Measurements from ENCODE around the gene AAK1. TPM values are rescaled to one million over a fixed set of nuclear protein-coding genes. Genes with fewer than 3 reads are reported as not detected.

Gene AAK1
- total and polyA plus RNA-seq, 2 donors (not counting 3 experiments of a cell fraction or from before 2014, with no cell fraction given), result 31.0 to 127 TPM

DNA sequence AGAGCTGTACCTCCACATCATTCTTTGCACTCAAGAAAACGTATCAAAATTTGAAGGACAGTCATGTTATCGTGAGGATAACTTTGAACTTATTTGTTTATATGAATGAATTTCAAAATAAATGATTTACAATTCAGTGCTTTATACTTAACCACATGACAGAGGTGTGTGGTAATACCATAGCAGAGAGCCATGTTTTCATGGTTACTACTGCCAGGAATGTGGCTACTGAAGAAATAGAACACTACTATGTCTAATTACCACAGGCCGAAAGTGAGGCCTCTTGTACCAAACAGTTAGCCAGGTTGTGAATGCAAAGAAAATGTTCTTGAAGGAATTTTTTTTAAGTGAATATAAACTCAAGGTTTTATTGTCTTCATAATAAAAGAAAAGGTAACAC, 49.2 kb downstream of the AAK1 start:
- Histone ChIP-seq H3K4me2 (ENCODE audit: insufficient read depth, low read length) (no peak overlapping the region), H3K36me3 (ENCODE audit: control insufficient read depth in 2 of 2, extremely low read depth in 1 of 2, insufficient read depth in 2 of 2, low read length in 2 of 2) (no peaks in the 10 kb centered on the region), H3K9me1 (replicated peaks; ENCODE audit: control insufficient read depth, extremely low read depth, insufficient read depth, low read length) (no peaks in the 10 kb centered on the region), H3K27me3 (ENCODE audit: control insufficient read depth in 2 of 2, insufficient read depth in 2 of 2, low read length in 2 of 2) (no peaks in the 10 kb centered on the region), H4K20me1 (replicated peaks; ENCODE audit: control insufficient read depth, extremely low read depth, insufficient read depth, low read length) (peaks cover 20% of the 10 kb centered on the region), H2AFZ (ENCODE audit: low read depth, low read length) (no peak overlapping the region), H3K9me3 (replicated peaks; ENCODE audit: control insufficient read depth, insufficient read depth, low read length) (no peaks in the 10 kb centered on the region), H3K4me1 (ENCODE audit: control insufficient read depth, extremely low read depth, insufficient read depth, low read length) (no peaks in the 10 kb centered on the region), H3K79me2 (ENCODE audit: control insufficient read depth, insufficient read depth, low read length) (peaks cover 69% of the 10 kb centered on the region), H3K4me3 (replicated peaks in 1 of 3; ENCODE audit: insufficient read depth in 1 of 3, low read depth in 1 of 3, low read length in 3 of 3) (no peak overlapping the region), H3K27ac (ENCODE audit: insufficient read depth, low read depth, low read length) (no peak overlapping the region), H3K9ac (replicated peaks; ENCODE audit: extremely low read depth, insufficient read depth, low read length) (no peak overlapping the region)
- FAIRE-seq, result no peak
- DNase-seq (ENCODE audit: low read depth, low spot score), result no peak
- TF ChIP-seq MYC (IDR thresholded peaks at IDR 0.05; ENCODE audit: low read depth, low read length) (no peak), GATA2 (IDR thresholded peaks at IDR 0.05; ENCODE audit: insufficient read depth, insufficient read length, low read depth, low read length) (no peak), POLR2AphosphoS5 (IDR thresholded peaks at IDR 0.05; ENCODE audit: insufficient read depth, low read depth, low read length) (no peak), FOS (IDR thresholded peaks at IDR 0.05; ENCODE audit: borderline replicate concordance, insufficient read depth, low read length) (no peak), CTCF (IDR thresholded peaks at IDR 0.05; ENCODE audit: extremely low read depth in 1 of 2, insufficient read depth in 1 of 2, low read depth in 1 of 2, low read length in 2 of 2) (no peak), JUN (IDR thresholded peaks at IDR 0.05; ENCODE audit: borderline replicate concordance, insufficient read depth, insufficient read length, low read depth) (no peak), POLR2A (IDR thresholded peaks at IDR 0.05; ENCODE audit: low read depth, low read length) (no peak), MAX (IDR thresholded peaks at IDR 0.05; ENCODE audit: insufficient read depth, insufficient read length) (no peak), EZH2 (IDR thresholded peaks at IDR 0.05; ENCODE audit: borderline replicate concordance, low read depth, low read length, severe bottlenecking) (no peak)
- CTCF ChIA-PET, result interaction anchor here (1.5 kb wide), 1 partner anchor 29 kb away, joined by 10 read pairs; no protein-coding TSS in a partner anchor
- dilution Hi-C loops (cut with MboI; ENCODE audit: extremely low pct_ligation_motif_present, low sequenced_read_pairs) (no loop called here), intact Hi-C loops (cut with micrococcal nuclease) (no loop called here)
- POLR2A ChIA-PET, result no interaction called here
- no TSS peak for BruUV-seq (replicated peaks)

Data from endothelial cell of umbilical vein (primary cell).